Subcutaneous adipose tissue (tissue), 4 donors: ENCODE results near the gene PLXNA4. TPM values are rescaled to one million over a fixed set of nuclear protein-coding genes. Genes with fewer than 3 reads are reported as not detected.

ENCODE experiments used
- total RNA-seq, 4 donors: library from RNA; depleted of rRNA; stranded (reverse); fragments of >200 nt; gene quantifications; one replicate each; pipeline ENCODE4 v1.1.0, GENCODE V29; 2016
- TF ChIP-seq, protein P1 (sequence below): fragments of 450-650 bp; IDR thresholded peaks from one replicate; pipeline ENCODE4 v1.5.1; 2016; ENCODE audit warnings: low read depth, mild to moderate bottlenecking, control low read depth, antibody characterized with exemption, moderate library complexity

PLXNA4 gene
- total RNA-seq, 4 donors from 2014 or later: 30.2 to 112 (median 54.6) TPM

DNA sequence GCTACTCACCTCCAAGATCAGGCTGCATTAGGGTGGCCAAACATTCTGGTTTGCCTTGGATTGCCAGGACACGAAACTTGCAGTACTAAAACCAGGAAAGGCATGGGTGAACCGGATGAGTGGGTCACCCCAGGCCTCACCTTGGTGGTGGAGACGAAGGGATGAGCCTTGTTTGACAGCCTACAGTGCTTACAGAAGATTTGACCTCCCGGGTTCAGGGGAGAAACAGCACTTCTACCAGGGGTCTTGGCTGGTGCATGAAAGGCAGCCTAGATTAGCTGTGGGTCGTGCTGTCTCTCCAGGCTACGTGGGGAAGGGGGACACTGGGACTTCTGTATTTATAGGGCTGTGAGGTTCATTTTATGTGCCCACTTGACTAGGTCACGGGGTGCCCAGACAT lies 469.8 kb downstream of the PLXNA4 start:
- TF ChIP-seq, protein P1, sequence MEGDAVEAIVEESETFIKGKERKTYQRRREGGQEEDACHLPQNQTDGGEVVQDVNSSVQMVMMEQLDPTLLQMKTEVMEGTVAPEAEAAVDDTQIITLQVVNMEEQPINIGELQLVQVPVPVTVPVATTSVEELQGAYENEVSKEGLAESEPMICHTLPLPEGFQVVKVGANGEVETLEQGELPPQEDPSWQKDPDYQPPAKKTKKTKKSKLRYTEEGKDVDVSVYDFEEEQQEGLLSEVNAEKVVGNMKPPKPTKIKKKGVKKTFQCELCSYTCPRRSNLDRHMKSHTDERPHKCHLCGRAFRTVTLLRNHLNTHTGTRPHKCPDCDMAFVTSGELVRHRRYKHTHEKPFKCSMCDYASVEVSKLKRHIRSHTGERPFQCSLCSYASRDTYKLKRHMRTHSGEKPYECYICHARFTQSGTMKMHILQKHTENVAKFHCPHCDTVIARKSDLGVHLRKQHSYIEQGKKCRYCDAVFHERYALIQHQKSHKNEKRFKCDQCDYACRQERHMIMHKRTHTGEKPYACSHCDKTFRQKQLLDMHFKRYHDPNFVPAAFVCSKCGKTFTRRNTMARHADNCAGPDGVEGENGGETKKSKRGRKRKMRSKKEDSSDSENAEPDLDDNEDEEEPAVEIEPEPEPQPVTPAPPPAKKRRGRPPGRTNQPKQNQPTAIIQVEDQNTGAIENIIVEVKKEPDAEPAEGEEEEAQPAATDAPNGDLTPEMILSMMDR: no peak

DNA sequence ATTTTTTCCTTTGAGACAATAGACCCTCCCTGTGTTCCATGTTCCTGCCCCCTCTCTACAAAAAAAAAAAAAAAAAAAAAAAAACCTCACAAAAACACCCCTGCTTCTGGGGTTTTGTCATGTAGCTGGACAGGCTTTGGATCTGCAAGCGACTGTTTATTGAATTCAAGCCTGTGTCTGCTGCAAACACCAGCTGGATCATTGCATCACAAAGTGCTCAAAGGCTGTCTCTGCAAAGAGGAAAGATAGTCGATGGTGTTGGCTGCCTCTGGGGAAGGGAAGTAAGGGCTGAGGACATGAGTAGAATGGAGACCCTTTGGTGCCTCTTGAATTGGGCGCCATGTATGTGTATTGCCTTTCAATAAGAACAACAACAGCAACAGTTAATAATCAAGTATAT lies 471.2 kb downstream of the PLXNA4 start:
- TF ChIP-seq, protein P1: no peak

DNA sequence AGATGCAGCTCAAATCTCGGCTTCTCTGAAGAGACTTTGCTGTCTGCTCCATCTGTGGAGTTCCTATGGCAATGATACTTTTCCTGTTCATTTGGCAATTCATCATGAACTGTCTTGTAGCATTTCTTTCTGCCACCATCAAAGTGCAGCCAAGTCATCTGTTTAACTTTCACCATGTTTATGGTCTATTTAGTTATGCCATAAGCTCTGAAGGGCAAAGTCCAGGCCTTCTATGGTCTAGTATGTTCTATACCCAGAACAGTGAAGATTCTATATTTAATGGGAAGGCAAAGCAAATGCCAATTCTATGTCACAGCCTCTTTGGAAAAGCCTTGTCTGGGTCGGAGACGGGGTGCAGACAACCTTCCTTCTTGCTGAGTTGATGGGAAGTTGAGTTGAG lies 472.6 kb downstream of the PLXNA4 start:
- TF ChIP-seq, protein P1: no peak

DNA sequence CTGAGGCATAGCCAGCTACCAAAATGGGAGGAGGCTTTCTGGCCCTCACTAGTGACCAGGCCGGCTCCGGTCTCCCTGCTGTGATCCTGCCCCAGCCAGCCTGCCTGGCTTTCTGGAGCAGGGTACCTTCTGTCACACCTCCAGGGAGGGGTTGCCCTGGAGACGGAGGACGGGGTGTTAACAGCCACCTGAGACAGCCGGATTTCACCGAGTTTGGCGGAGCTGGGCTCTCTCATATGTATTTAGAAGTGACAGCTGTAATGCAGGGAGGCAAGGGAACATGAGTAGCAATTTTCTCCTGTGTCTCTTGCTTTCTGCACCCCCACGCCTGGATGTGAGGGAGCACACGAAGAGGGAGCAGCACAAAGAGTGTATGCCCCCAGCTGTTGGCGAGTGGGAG lies 473.3 kb downstream of the PLXNA4 start:
- TF ChIP-seq, protein P1: no peak

DNA sequence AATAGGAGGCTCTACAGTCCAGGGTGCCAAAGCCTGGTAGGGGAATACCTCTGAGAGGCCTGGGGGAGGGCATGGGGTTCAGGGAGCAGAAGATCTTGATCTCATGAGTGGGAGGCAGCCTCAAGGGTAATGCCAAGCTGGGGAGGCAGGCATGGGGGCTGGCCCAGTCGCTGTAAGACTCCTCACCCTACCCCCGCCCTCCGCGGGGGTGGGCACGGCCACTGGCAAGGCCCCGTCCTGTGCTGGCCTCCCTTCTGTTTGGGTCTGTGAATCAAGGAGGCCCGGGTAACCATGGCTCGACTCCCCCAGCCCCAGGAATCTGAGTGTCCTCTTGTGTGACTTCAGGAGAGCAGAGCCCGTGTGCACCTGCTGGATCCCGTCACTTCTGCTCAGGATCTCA lies 473.9 kb downstream of the PLXNA4 start:
- TF ChIP-seq, protein P1: no peak

DNA sequence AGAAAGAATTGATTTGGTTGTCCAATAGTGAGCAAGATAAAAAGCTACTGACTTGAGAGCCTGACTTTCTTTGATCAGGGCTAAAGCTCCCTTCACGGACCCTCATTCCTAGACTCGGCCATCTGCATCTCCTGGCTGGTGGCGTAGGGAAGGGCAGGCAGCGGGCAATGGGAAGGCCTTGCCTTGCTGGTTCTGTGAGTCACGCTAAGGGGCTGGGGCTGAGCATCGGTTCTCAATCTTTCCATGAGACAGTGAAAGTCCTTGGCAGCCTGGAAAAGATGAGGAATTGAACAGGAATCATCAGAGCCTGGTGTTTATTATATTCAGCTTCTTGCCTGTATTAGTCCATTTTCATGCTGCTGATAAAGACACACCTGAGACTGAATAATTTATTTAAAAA lies 475.3 kb downstream of the PLXNA4 start:
- TF ChIP-seq, protein P1: no peak

DNA sequence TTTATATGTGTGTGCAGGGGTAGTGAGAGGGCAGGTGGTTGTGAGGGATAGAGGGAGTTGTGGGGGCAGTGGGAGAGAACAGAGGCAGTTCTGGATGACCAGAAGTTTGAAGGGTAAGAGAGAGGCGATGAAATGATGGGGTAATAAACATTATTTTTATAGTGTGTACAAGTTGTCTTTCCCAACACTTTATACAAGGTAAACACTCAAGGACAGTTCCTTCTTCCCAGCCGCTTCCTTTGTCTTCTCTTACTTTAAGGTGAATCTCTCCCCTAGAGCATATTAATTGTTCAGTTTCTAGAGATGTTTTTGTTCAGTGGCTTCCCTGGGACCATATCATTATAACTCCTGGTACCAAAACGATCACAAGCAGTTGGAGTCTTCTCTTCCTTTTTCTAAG lies 475.8 kb downstream of the PLXNA4 start:
- TF ChIP-seq, protein P1: no peak
